NCI-H446 treated with DMSO at 0.1 percent for 48 hours (cell line): ENCODE measurements around the gene SKIDA1.

ENCODE experiments used
- DNase-seq: peaks from one replicate; lab custom pipeline; 2025; lab: John Stamatoyannopoulos, UW

SKIDA1 gene

DNA sequence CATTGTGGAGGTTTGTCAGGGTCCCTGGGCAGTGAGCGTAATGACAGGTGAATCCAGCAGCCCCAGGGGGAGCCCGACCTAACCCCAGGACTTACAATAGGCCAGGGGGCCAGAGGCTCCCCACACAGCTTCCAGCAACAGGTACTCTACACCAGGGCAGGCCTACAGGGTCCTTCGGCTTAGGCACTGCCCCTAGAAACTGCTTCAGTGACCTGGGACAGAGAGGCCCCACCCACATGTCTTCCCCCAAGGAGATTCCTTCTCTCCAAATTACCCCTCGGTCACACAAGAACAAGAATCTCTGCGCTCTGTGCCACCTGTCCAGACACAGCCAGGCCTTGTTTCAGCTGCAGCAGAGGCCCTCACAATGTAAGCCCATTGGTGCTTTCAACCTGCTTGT lies 24.4 kb downstream of the SKIDA1 start:
- no peak for DNase-seq

DNA sequence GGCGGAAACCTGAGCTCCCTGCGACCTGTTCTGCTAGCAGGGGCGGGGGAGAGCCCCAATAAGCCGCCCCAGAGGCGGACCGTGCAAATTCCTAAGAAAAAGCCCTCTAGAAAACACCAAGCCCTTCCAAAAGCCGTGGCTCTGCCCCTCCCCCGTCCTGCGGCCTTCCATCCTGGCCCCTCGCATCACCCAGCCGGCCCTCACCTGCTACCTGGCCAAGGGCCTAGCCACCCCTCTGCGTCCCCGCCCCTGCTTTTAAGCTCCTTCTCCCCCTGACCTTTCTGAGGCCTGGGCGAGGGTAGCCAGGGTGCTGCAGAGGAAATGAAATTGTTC lies 24.9 kb downstream of the SKIDA1 start:
- no peak for DNase-seq

- no peak for DNase-seq
Measured at GRCh38 chr10:21499701-21500577, 25.5 kb downstream of the SKIDA1 start.

GRCh38 chr10:21498986-21499385 lies 26.5 kb downstream of the SKIDA1 start:
- no peak for DNase-seq

GRCh38 chr10:21498377-21498776 lies 27.1 kb downstream of the SKIDA1 start:
- no peak for DNase-seq

DNA sequence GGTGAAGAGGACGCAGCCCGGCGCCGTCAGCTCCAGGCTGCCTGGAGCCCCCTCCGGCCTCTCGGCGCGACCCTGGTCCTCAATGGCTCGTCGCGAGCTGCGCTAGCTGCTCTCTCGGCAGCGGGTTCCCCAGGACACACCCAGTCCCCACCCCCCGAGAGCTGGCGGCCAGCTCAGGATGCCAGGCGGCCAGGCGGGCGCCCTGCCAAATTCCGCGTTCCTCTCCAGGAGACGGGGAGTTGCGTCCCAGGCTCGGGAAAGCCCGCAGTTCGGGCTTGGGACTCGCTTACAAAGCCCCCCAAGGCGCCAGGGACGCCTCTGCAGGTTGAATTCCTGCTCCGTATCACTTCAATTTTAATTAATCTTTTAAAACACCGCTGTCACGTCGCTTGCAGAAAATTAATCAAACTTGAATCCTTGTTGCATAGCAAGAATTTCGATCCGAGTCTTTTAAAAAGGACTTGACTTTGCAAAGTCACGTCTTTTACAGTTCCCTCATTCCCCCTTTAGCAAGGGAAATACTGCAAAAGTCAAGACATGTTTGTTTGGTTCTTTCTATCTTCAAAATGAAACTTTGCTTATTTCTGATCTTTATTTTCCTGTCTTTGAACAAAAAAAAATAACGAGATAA lies 28.2 kb downstream of the SKIDA1 start:
- peak; percentile 83 for DNase-seq

GRCh38 chr10:21496343-21497176 lies 28.9 kb downstream of the SKIDA1 start:
- DNase-seq: no peak

- peak; percentile 47 for DNase-seq
Measured at GRCh38 chr10:21495752-21496342, 29.6 kb downstream of the SKIDA1 start.

- no peak for DNase-seq
Measured at GRCh38 chr10:21495002-21495751, 30.3 kb downstream of the SKIDA1 start.

DNA sequence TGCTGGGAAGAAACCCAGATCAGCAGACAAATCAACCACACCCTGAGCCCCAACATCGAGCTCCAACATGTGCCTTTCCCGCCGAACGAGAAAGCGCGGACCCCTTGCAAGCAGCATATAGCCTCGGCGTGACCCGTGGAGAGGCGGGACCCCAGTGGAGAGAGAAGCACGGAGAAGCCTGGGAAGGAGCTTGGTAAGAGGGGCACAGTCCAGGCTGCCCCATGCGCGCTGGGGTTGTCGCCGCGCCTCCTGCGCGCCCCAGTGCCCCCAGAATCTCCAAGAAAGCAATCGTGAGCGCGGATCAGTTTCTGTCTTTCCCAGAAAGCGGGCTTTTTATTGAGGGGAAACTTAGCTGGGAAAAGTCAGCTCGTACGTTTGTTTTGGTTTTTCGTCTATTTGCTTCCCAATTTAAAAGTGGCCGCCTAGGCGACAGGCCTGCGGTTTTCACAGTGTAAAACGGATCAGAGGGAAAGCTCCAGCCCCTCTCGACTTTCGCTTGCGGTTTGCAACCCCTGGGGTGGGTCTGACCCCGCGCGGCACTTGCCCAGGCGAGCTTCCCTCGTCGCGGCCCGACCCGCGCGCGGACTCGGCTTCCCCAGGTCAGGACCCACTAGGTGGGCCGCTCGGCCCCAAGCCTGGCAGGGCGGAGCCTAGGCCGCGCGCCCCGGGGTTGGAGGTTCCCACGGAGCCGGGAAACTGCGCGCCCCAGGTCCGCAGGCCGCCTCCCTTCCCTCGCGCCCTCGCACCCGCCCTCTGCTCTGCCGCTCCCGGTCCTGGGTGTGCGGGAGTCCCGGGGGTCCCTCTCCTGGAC lies 31.1 kb downstream of the SKIDA1 start:
- DNase-seq: no peak

DNA sequence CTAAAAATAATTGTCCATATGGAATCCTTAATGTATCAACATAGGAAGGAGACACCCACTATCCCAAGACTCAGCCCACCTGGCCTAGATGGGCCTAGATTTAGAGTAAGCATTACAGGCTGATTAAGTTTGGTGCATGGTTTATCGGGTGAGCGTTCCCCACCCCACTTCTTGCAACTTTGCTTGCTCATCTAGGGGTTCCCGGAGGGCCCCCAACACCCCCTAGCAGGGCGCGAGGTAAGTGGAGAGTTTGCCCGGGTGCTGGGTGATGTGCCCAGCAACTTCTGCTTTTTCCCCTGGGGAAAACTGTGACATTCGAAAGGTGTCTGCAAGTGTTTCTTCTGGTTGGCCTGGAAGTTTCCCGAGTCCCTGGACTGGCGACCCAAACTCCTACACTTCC lies 31.7 kb downstream of the SKIDA1 start:
- no peak for DNase-seq

DNA sequence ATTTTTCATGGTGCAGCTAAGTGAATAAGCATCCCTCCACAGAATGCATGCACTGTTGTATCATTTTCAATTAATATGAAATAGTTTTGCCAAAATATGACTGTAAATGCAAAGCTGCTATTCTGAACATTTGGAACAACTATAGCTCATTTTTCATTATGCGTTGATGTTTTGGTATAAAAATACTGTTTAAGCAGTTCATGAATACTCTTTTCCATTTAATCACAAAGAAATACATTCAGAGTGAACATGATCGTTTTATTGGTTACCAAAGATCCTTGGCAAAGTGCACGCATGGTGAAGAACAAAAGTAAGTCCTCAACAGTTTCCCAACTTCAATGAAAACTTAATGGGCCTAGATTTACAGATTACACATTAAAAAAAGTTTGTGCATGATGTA lies 33.1 kb downstream of the SKIDA1 start:
- DNase-seq: no peak

DNA sequence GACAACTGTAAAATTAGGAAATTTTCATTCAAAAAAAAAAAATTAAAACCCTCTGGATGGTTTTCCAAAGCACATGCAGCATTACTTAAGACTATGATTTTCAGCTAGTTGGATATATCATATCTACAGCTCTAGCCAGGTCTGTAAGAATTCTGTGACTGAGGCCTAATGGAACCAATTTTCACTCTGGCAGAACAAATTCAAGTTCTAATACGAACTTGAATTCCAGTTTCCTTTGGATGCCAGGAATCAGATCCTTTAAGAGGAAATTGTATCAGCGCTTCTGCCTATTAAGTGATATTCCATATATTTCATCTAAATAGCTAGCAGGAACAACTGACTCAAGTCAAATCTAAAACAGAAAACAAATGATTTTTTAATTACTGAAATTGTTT lies 34.8 kb downstream of the SKIDA1 start:
- DNase-seq: no peak

DNA sequence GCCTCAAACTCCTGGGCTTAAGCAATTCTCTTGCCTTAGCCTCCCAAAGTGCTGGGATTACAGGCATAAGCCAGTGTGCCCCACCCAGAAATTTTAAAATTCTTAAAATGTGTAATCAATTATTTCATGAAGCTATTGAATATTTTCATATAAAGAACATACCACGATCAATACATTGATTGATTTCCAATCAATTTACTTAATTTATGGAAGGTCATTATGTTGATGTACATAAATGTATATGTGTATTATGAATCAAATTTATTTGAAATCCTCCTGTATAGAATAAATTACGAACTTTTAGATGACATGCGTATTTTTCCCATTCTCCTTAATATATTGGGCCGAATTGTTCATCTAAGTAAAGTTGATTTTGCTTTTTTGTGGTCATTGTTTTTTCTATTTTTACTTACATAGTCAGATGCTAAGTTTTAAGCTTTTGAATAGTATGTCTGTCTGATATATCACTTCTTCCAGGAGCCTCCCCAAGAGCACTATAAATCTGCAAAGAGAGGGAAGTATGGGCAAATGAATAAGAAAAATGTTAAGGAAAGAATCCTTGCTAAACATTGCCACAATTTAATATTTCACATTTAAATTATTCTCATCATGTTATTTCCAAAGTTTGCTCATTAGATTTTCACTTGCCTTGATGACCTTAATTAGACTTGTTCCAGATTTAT lies 35.3 kb downstream of the SKIDA1 start:
- no peak for DNase-seq

- DNase-seq: no peak
Measured at GRCh38 chr10:21488957-21489446, 36.5 kb downstream of the SKIDA1 start.

DNA sequence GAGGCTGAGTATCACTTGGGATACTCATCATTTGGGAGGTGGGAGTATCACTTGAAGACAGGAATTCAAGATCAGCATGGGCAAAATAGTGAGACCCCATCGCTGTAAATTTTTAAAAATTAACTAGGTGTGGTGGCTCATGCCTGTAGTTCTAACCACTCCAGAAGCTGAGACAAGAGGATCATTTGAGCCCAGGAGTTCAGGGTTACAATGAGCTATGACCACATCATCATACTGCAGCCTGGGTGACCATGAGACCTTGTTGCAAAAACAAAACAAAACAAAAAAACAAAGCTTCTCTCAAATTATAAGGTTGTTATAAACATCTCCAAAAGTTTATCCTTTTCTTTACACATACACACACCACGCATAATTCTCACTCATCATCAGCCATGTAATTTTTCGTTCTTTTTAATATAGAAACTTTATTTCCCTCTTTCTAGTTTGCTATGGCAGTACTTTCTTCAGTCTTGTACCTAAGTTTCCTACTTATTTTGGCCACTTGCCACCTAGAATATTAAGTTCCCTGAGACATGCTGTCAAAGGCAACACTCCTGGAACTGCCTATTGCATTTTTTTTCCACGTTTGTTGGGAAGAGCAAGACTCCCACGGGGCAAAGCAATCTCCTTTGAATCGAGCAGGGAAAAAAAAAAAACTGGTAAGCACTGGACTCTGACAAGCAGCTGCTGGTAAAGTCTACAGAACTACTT lies 37.1 kb downstream of the SKIDA1 start:
- no peak for DNase-seq

DNA sequence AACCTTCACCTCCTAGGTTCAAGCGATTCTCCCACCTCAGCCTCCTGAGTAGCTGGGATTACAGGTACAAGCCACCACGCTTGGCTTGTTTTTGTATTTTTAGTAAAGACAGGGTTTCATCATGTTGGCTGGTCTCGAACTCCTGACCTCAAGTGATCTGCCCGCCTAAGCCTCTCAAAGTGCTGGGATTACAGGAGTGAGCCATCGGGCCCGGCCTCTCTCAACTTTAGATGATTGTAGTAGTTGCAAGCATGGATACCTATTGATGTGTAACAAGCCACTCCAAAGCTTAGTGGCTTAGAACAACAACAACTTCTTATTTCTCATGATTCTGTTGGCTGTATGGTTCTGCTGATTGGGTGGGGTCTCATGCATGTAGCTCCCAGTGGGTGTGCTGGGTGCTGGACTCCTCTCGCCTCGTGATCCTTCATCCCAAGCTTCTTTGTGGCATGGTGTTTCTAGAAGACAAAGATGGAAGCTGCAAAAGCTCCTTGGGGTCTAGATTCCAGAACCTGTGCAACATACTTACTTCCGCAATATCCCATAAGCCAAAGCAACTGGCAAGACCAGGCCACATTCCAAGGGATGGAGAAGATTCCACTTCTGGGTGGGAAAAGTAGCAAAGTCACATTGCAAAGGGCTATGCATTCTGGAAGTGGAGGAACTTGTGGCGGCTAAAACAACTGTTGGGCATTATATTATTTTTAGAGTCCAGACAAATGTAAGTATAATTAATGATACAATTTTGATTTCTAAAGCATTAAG lies 37.9 kb downstream of the SKIDA1 start:
- DNase-seq: no peak

- no peak for DNase-seq
Measured at GRCh38 chr10:21482821-21483220, 42.7 kb downstream of the SKIDA1 start.

DNA sequence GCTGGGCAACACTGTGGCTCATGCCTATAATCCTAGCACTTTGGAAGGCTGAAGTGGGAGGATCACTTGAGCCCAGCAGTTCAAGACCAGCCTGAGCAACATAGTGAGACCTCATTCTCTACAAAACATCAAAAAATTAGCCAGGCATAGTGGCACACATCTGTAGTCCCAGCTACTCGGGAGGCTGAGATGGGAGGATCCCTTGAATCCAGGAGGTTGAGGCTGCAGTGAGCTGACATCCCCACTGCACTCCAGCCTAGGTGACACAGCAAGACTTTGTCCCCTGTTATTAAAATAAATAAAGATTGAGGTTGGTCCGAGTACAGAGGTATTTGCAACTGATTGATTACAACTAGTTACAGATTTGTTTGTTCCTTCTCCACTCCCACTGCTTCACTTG lies 44.1 kb downstream of the SKIDA1 start:
- DNase-seq: no peak
